Kidney epithelial cell (primary cell): ENCODE results near the gene PAX7. TPM values are rescaled to one million over a fixed set of nuclear protein-coding genes. Genes with fewer than 3 reads are reported as not detected.

Experiments used
- DNase-seq: peaks from one replicate; pipeline ENCODE4 v3.0.0-alpha.2; 2010; ENCODE audit warnings: low read depth
- H3K27me3 ChIP-seq: 2 replicates; pipeline ENCODE4 v1.6.0; 2011; ENCODE audit warnings: low read length; ENCODE audit not compliant: control insufficient read depth, insufficient read depth
- H3K36me3 ChIP-seq: 2 replicates; pipeline ENCODE4 v1.5.1; 2011; ENCODE audit warnings: low read length; ENCODE audit not compliant: control insufficient read depth, insufficient read depth
- H3K4me3 ChIP-seq: 2 replicates; pipeline ENCODE4 v1.5.1; 2011; ENCODE audit warnings: low read depth, mild to moderate bottlenecking, control low read depth, low read length
- total RNA-seq: library from RNA; depleted of rRNA; stranded (reverse); fragments of >200 nt; gene quantifications from 2 replicates; pipeline ENCODE4 v1.2.3, GENCODE V29; 2015
- TF ChIP-seq, protein P1 (sequence below): IDR thresholded peaks from 2 replicates; pipeline ENCODE4 v1.5.1; 2011; ENCODE audit warnings: mild to moderate bottlenecking, moderate library complexity, low read length, control low read depth, inconsistent platforms; ENCODE audit not compliant: insufficient read depth, poor library complexity, severe bottlenecking

The PAX7 gene
- total RNA-seq, 1 donor from 2014 or later = not detected

DNA sequence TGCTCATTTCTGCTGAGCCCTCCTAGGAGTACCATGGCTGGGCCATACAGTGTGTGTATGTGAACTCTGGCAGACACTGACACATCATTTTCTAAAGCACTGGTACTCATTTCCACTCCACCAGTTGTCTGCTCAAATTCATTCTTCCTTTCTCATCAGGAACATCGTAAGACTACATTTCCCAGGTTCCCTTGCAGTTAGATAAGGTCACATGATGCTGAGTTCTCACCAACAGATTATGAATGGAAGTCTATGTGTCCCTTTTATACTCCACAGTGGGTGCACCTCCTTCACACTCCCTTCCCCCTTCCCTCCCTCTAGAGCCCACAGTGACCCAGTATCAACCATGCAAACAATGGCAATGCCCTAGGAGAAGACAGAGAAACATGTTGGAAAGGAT lies 38.3 kb upstream of the PAX7 start:
- H3K4me3 ChIP-seq = no peak overlapping the region
- H3K27me3 ChIP-seq = peaks cover 4% of the 10 kb centered on the region
- no peaks in the 10 kb centered on the region for H3K36me3 ChIP-seq
- TF ChIP-seq, protein P1, sequence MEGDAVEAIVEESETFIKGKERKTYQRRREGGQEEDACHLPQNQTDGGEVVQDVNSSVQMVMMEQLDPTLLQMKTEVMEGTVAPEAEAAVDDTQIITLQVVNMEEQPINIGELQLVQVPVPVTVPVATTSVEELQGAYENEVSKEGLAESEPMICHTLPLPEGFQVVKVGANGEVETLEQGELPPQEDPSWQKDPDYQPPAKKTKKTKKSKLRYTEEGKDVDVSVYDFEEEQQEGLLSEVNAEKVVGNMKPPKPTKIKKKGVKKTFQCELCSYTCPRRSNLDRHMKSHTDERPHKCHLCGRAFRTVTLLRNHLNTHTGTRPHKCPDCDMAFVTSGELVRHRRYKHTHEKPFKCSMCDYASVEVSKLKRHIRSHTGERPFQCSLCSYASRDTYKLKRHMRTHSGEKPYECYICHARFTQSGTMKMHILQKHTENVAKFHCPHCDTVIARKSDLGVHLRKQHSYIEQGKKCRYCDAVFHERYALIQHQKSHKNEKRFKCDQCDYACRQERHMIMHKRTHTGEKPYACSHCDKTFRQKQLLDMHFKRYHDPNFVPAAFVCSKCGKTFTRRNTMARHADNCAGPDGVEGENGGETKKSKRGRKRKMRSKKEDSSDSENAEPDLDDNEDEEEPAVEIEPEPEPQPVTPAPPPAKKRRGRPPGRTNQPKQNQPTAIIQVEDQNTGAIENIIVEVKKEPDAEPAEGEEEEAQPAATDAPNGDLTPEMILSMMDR = no peak
- DNase-seq = no peak

- no peaks in the 10 kb centered on the region for H3K36me3 ChIP-seq
- H3K27me3 ChIP-seq = peaks cover 14% of the 10 kb centered on the region
- TF ChIP-seq, protein P1 = peak; percentile 99
- no peak for DNase-seq
- no peak overlapping the region for H3K4me3 ChIP-seq
Measured at GRCh38 chr1:18597160-18598042, 33.2 kb upstream of the PAX7 start.

DNA sequence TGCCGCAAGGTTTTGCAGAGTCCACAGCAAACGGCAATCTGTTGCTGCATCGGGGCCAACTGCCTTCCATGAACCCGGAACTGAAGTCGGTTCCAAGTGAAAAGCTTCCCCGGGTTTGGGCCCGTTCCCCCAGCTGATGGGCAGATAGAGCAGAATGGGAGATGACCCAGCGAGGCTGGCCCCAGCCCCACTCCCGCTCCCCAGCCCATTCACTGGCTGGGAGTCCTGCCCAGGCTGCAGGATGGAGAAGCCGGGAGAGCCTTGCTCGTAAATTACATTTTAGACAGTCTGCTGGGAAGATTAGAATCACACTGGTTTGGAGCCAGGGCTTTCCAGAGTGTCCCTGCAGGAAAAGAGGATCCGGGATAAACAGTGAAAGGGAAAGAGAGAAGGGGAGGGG lies 31.6 kb upstream of the PAX7 start:
- TF ChIP-seq, protein P1 = no peak
- Histone ChIP-seq H3K4me3 (no peak overlapping the region), H3K27me3 (peaks cover 12% of the 10 kb centered on the region), H3K36me3 (no peaks in the 10 kb centered on the region)
- DNase-seq = no peak

GRCh38 chr1:18599704-18600103 lies 30.9 kb upstream of the PAX7 start:
- Histone ChIP-seq H3K27me3 (peaks cover 10% of the 10 kb centered on the region), H3K4me3 (no peak overlapping the region), H3K36me3 (no peaks in the 10 kb centered on the region)
- DNase-seq = no peak
- TF ChIP-seq, protein P1 = no peak

- H3K36me3 ChIP-seq = no peaks in the 10 kb centered on the region
- TF ChIP-seq, protein P1 = no peak
- no peak overlapping the region for H3K4me3 ChIP-seq
- H3K27me3 ChIP-seq = peaks cover 10% of the 10 kb centered on the region
- DNase-seq = no peak
Measured at GRCh38 chr1:18602533-18603211, 28.0 kb upstream of the PAX7 start.
